ENCODE results near the gene GRAP2. TPM values are rescaled to one million over a fixed set of nuclear protein-coding genes. Genes with fewer than 3 reads are reported as not detected.

The GRAP2 gene
- total RNA-seq, 4 donors from 2014 or later = 5.8 to 92.4 (median 6.1) TPM

- H3K4me1 ChIP-seq = no peaks in the 10 kb centered on the region
- no peak for DNase-seq
- no peak overlapping the region for H3K27ac ChIP-seq
Observed at GRCh38 chr22:39935612-39936011, 34.7 kb downstream of the GRAP2 start.

DNA sequence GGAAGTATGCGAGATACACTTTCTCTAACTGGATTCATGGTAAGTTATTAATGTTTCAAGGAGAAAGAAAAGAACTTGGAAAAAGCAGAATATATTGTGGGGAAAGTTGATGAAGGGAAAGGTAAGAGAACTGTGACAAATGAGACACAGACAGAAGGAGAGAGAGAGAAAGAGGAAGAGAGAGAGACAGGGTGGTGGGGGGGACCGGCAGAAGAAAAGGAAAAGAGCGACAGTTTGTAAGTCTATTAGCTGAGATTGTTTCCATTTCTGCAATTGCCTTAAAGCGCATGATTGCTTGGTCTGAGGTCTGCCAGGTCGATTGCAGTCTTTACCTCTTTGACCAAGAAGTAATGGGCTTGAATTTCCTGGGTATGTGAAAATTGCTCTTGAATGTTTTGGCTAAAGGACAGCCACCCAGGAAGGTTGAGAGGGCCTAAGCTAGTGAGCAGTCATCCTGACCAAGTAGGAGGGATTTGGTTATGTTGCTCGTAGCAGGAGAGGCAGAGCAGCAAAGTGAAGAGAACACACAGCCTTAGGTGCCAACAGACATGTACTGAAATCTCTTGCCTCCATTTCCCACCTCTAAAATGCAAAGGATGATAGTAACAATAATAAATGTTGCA, 35.8 kb downstream of the GRAP2 start:
- Histone ChIP-seq H3K27me3 (no peaks in the 10 kb centered on the region), H3K36me3 (no peaks in the 10 kb centered on the region), H3K4me3 (no peak overlapping the region), H3K9me3 (no peaks in the 10 kb centered on the region), H3K4me1 (no peaks in the 10 kb centered on the region), H3K27ac (peak overlapping the region in 1 of 4 donors; percentile 50)
- peak in 1 of 3 donors; percentile 29 for DNase-seq
- no peak for TF ChIP-seq CTCF (IDR thresholded peaks at IDR 0.05)
- no peak for TF ChIP-seq POLR2A (IDR thresholded peaks at IDR 0.05)

More at GRCh38 chr22:39935612-39936011, 34.7 kb downstream of the GRAP2 start:
- Histone ChIP-seq H3K4me3 (no peak overlapping the region), H3K27me3 (no peaks in the 10 kb centered on the region), H3K36me3 (no peaks in the 10 kb centered on the region), H3K9me3 (no peaks in the 10 kb centered on the region)
- no peak for TF ChIP-seq POLR2A (IDR thresholded peaks at IDR 0.05)
- no peak for TF ChIP-seq CTCF (IDR thresholded peaks at IDR 0.05)

- DNase-seq = peak in 2 of 3 donors; percentile 37 to 51
- H3K27me3 ChIP-seq = no peaks in the 10 kb centered on the region
- TF ChIP-seq POLR2A (IDR thresholded peaks at IDR 0.05) (no peak), CTCF (IDR thresholded peaks at IDR 0.05) (no peak)
- no peaks in the 10 kb centered on the region for H3K9me3 ChIP-seq
- no peak overlapping the region for H3K27ac ChIP-seq
- H3K36me3 ChIP-seq = no peaks in the 10 kb centered on the region
- no peak overlapping the region for H3K4me3 ChIP-seq
- H3K4me1 ChIP-seq = no peaks in the 10 kb centered on the region
Observed at GRCh38 chr22:39937906-39938305, 37.0 kb downstream of the GRAP2 start.

GRCh38 chr22:39938509-39939111, 37.7 kb downstream of the GRAP2 start:
- Histone ChIP-seq H3K36me3 (no peaks in the 10 kb centered on the region), H3K27me3 (no peaks in the 10 kb centered on the region), H3K27ac (peak overlapping the region in 1 of 4 donors; percentile 5), H3K4me3 (no peak overlapping the region), H3K9me3 (no peaks in the 10 kb centered on the region), H3K4me1 (no peaks in the 10 kb centered on the region)
- TF ChIP-seq POLR2A (IDR thresholded peaks at IDR 0.05) = no peak
- TF ChIP-seq CTCF (IDR thresholded peaks at IDR 0.05) = no peak
- no peak for DNase-seq

DNA sequence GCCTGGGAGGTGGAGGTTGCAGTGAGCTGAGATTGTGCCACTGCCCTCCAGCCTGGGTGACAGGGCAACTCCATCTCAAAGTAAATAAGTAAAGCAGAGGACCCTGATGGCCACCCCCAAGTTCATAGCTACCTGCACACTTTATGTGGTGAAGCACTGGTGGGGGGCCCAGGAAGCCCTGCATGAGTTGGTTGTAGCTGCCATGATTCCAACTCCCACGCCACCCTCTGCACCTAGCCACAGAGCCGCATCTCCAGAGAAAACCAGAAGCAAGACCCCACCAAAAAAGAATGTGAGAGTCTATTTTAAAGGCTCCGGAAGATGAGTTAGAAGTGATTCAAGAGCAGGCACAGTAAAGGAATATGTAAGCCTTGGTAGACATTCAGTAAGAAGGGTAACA, 38.9 kb downstream of the GRAP2 start:
- TF ChIP-seq CTCF (IDR thresholded peaks at IDR 0.05) = no peak
- TF ChIP-seq POLR2A (IDR thresholded peaks at IDR 0.05) = no peak
- Histone ChIP-seq H3K4me1 (no peaks in the 10 kb centered on the region), H3K9me3 (no peaks in the 10 kb centered on the region), H3K27me3 (no peaks in the 10 kb centered on the region), H3K27ac (peak overlapping the region in 1 of 4 donors; percentile 33), H3K36me3 (no peaks in the 10 kb centered on the region), H3K4me3 (no peak overlapping the region)
- DNase-seq = no peak

Data from Peyer's patch (tissue), 4 donors.